ENCODE measurements around the gene AKAP10.
A peak's percentile ranks its signal among the peaks of the same experiment; 100 is the strongest.
"Not testable (repeated sequence)": the region's sequence is repeated elsewhere in the genome, so short reads cannot be mapped to it uniquely, and the experiment has no call there.

AKAP10 gene, protein sequence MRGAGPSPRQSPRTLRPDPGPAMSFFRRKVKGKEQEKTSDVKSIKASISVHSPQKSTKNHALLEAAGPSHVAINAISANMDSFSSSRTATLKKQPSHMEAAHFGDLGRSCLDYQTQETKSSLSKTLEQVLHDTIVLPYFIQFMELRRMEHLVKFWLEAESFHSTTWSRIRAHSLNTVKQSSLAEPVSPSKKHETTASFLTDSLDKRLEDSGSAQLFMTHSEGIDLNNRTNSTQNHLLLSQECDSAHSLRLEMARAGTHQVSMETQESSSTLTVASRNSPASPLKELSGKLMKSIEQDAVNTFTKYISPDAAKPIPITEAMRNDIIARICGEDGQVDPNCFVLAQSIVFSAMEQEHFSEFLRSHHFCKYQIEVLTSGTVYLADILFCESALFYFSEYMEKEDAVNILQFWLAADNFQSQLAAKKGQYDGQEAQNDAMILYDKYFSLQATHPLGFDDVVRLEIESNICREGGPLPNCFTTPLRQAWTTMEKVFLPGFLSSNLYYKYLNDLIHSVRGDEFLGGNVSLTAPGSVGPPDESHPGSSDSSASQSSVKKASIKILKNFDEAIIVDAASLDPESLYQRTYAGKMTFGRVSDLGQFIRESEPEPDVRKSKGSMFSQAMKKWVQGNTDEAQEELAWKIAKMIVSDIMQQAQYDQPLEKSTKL

GRCh38 chr17:19977293-19978208, at the start of gene AKAP10:
AKAP10 (minus strand) TSS chr17:19977828; CDS start chr17:19977679, 149 bp downstream.
- DNase-seq: peak; percentile 94

DNA sequence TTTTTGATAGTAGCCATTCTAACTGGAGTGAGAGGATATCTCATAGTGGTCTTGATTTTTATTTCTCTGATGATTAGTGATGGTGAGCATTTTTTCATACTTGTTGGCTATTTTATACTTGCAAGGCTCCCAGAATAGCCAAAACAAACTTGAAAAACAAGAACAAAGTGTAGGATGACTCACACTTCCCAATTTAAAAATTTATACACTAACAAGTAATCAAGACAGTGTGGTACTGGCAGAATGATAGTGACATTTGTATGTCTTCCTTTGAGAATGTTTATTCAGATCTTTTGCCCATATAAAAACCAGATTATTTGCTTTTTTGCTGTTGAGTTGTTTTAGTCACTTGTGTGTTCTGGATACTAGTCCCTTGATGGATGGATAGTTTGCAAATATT, 49.3 kb upstream of the AKAP10 start:
- no peak for DNase-seq

DNA sequence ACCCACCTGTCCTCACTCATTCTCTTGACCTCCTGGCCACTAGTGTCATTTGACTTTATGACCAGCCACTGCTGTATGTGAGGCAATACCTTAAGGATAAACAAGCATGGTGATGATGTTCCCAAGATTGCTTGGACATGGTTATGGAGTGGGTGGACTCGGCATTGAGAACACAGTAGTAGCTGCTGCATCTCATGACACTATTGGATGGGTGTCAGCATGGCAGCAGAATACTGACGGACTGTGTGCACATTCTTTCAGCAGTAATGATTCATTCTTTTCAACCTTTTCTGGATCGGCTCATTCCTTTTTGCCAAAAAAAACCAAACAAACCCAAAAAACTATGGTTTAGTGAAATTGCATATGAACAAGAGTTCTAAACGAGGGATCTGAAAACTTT, 45.1 kb upstream of the AKAP10 start:
- DNase-seq: no peak

DNA sequence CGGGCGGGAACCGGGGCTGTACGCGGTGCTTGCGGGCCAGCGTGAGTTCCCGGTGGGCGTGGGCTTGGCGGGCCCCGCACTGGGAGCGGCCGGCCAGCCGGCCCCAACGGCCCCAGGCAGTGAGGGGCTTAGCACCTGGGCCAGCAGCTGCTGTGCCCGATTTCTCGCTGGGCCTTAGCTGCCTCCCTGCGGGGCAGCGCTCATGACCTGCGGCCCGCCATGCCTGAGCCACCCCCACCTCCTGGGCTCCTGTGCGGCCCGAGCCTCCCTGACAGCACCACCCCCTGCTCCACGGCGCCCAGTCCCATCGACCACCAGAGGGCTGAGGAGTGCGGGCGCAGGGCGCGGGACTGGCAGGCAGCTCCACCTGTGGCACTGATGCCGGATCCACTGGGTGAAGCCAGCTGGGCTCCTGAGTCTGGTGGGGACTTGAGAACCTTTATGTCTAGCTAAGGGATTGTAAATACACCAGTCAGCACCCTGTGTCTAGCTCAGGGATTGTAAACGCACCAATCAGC, 38.9 kb upstream of the AKAP10 start:
- not testable (repeated sequence) for DNase-seq

DNA sequence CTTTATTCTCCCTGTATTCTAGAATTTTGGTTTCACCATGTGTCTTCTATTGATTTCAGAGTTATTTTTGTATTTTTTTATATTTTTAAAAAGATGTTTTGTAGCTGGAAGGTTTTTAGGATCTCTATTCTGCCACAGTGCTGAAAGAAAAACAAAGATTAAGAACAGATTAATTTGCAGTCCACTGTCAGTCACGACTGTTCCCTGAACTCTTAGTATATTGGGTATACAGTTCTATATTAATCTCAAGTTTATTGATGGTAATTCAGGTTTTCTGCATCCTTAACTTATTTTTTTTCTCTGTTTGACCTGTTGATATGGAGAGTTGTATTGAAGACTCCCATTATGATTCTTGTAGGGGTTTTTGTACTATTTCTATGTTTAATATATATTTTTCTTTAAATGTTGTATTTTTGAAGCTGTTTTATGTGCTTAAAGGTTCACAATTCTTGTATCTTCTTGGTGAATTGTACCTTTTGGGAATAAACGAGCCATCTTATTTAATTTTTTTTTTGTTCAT, 34.4 kb upstream of the AKAP10 start:
- no peak for DNase-seq

- no peak for DNase-seq
Measured at GRCh38 chr17:20010936-20011335, 33.3 kb upstream of the AKAP10 start.

GRCh38 chr17:20010099-20010863, 32.7 kb upstream of the AKAP10 start:
- DNase-seq: no peak

GRCh38 chr17:20009302-20010098, 31.9 kb upstream of the AKAP10 start, which contains the start of gene SPECC1:
SPECC1 (plus strand) TSS chr17:20009359; CDS start chr17:20096652, 87,293 bp downstream.
- peak; percentile 94 for DNase-seq

DNA sequence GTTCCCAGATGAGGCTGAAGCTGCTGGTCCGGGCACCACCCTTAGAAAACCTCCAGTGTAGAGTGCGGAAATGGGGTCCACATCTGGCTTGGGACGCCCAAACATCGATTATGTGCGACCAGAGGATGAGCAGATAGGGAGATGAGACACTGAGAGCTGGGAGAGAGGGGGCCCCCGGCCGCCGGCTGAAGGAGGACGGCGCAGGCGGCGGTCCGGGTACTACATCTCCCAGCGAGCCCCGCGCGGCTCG, 31.3 kb upstream of the AKAP10 start:
- DNase-seq: no peak

GRCh38 chr17:20008242-20009051, 30.8 kb upstream of the AKAP10 start:
- DNase-seq: no peak

GRCh38 chr17:19996502-19996901, 18.9 kb upstream of the AKAP10 start:
- no peak for DNase-seq

- no peak for DNase-seq
Measured at GRCh38 chr17:19996086-19996485, 18.5 kb upstream of the AKAP10 start.

DNA sequence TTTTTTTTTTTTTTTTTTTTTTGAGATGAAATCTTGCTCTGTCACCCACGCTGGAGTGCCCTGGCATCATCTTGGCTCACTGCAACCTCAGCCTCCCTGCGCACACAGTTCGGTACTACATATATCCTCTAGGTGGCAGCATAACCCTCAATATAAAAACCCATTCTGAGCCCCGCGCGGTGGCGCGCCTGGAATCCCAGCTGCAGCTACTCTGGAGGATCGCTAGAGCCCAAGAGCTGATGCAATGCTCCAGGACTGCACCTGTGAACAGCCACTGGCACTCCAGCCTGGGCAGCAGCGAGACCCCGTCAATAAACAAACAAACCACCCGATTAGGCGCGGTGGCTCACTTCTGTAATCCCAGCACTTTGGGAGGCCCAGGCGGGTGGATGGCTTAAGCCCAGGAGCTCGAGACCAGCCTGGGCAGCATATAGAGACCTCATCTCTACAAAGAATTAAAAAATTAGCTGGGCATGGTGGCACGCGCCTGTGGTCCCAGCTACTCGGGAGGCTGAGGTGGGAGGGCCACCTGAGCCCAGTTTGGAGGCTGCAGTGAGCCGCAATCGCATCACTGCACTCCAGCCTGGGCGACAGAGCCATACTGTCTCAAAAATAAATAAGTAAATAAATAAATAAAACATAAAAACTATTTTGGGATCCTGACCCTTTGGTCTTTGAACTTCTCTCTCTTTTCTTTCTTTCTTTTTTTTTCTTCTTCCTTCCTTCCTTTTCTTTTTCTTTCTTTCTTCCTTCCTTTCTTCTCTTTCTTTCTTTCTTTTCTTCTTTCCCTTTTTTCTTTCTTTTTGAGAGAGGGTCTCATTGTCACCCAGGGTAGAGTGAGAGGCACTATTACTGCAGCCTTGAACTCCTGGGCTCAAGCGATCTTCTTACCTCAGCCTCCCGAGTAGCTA, 15.4 kb upstream of the AKAP10 start:
- DNase-seq: peak; percentile 78

DNA sequence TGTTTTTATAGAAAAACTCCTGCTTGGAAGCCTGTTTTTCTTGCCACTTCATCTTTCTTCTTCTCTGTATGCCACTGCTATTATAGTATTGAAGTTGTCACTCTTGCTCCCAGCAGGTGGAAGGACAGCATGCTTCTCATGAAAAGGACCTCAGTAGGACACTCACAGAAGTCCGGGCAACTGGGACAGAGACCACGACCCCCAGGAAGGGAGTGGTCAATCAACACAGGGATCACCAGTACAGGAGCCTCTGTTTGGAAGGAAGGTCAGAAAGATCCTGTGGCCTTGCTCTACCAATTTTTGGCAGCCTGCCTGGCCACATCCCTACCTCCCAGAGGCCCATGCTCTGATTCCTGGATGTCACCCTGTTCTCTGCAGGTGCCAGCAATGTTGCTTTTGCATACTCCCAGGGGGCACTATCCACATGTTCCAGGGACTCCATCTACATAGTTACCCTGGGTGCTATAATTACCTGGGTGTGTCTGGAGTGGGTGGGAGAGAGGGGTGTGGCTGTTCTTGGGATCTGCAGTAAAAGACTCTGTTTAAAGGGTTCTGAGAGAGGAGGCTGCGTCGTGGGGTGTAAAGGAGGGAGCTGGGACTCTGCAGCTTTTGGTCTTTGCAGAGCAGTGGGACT, 13.7 kb upstream of the AKAP10 start:
- no peak for DNase-seq

GRCh38 chr17:19987897-19988296, 10.3 kb upstream of the AKAP10 start:
- DNase-seq: no peak

- no peak for DNase-seq
Measured at GRCh38 chr17:19986941-19987861, 9.6 kb upstream of the AKAP10 start.

DNA sequence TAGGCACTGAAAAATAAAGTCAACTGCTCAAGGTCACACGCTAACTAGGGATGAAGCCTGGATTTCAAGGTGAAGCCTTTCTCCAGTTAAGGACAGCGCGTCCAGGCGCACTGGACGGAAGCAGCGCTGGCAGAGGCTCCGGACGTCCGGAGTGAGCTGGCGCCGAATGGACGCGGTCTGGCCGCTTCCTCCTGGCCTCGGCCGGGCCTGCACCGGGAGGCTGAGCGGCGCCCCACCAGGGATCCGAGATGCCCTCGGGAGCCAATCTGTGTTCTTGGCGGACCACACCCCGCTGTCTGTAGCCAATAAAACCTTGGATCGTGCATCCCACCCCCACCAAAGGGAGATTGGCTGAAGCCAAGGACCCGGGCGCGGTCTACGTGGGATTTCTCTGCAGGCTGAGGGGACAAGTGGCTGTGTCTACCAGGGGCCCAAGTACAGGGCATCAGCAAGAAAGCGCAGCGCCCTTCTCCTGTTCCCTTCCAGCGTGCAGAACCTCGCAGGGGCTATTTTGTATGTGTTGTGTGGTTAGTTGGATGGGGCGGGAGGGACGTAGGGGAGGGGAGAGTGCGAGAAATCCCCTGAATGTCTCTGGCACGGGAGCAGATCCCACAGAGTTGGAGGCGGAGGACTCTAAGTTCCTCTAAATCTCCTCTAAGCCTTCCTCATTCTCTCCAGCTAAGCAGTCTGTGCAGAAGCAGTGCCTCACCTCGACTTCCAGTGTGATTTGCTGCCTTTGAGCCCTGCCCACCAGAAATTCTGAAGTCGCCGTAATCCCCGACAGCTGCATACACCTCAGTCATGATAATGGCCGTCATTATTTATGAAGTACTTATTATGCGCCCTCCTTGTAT, 2.5 kb upstream of the AKAP10 start:
- no peak for DNase-seq

Measured in activated T-cell treated with anti-CD3 and anti-CD28 coated beads, Interleukin-2, amount 50 U/mL, for 1 hour (primary cell).